Mesenchymal stem cell (in vitro differentiated cells and primary cell): Measurements from ENCODE around the gene INPP5A.

Experiments used
- DNase-seq: peaks from one replicate; pipeline ENCODE4 v3.0.0-alpha.2; 2013
- H2AFZ ChIP-seq: one replicate; pipeline ENCODE4 v1.6.1; 2013; ENCODE audit warnings: low read depth, mild to moderate bottlenecking, control low read depth, inconsistent platforms, low read length, moderate library complexity
- H2AK5ac ChIP-seq: 2 replicates; pipeline ENCODE4 v1.6.1; 2013; ENCODE audit warnings: low read length, moderate library complexity, mild to moderate bottlenecking, inconsistent platforms; ENCODE audit not compliant: severe bottlenecking
- H2BK120ac ChIP-seq: one replicate; pipeline ENCODE4 v1.6.1; 2013; ENCODE audit warnings: low read depth, mild to moderate bottlenecking, inconsistent platforms, low read length, moderate library complexity
- H2BK12ac ChIP-seq, 2 experiments: one replicate each; pipeline ENCODE4 v1.6.1; 2013; ENCODE audit warnings: inconsistent platforms in 2 of 2, low read length in 2 of 2, mild to moderate bottlenecking in 2 of 2, moderate library complexity in 2 of 2, control low read depth in 1 of 2
- H2BK15ac ChIP-seq: one replicate; pipeline ENCODE4 v1.6.1; 2013; ENCODE audit warnings: mild to moderate bottlenecking, low read depth, inconsistent platforms; ENCODE audit not compliant: poor library complexity, severe bottlenecking
- H2BK5ac ChIP-seq: 2 replicates; pipeline ENCODE4 v1.6.1; 2013; ENCODE audit warnings: low read depth, mild to moderate bottlenecking, low read length, control low read depth, inconsistent platforms; ENCODE audit not compliant: poor library complexity, severe bottlenecking
- H3K14ac ChIP-seq, 2 experiments: one replicate each; pipeline ENCODE4 v1.6.1; 2013; ENCODE audit warnings: inconsistent platforms in 2 of 2, low read length in 2 of 2, control low read depth in 1 of 2, mild to moderate bottlenecking in 1 of 2, moderate library complexity in 1 of 2
- H3K18ac ChIP-seq, 2 experiments: one replicate each; pipeline ENCODE4 v1.6.1; 2013; ENCODE audit warnings: inconsistent platforms in 2 of 2, low read length in 2 of 2, control low read depth in 1 of 2, low read depth in 1 of 2, mild to moderate bottlenecking in 1 of 2
- H3K23ac ChIP-seq, 2 experiments: one replicate each; pipeline ENCODE4 v1.6.1; 2013; ENCODE audit warnings: inconsistent platforms in 2 of 2, low read length in 2 of 2, mild to moderate bottlenecking in 2 of 2, moderate library complexity in 2 of 2, control low read depth in 1 of 2
- H3K27ac ChIP-seq: 2 replicates; pipeline ENCODE4 v1.5.1; 2013; ENCODE audit warnings: mild to moderate bottlenecking, moderate library complexity, low read length, control low read depth, inconsistent platforms; ENCODE audit not compliant: poor library complexity, severe bottlenecking
- H3K27me3 ChIP-seq, 2 experiments: 2 replicates each; pipeline versions ENCODE4 v1.6.1 to v1.7.0; 2013; ENCODE audit warnings: low read length in 2 of 2, mild to moderate bottlenecking in 2 of 2, moderate library complexity in 2 of 2, control low read depth in 1 of 2, inconsistent platforms in 1 of 2; ENCODE audit not compliant: control insufficient read depth in 1 of 2, insufficient read depth in 1 of 2
- H3K36me3 ChIP-seq, 2 experiments: 2 replicates each; pipeline versions ENCODE4 v1.6.1 to v1.7.0; 2013; ENCODE audit warnings: low read length in 2 of 2, control low read depth in 1 of 2, inconsistent platforms in 1 of 2, low read depth in 1 of 2, mild to moderate bottlenecking in 1 of 2; ENCODE audit not compliant: insufficient read depth in 2 of 2, control insufficient read depth in 1 of 2
- H3K4ac ChIP-seq, 2 experiments: one replicate each; pipeline ENCODE4 v1.6.1; 2013; ENCODE audit warnings: inconsistent platforms in 2 of 2, low read length in 2 of 2, mild to moderate bottlenecking in 2 of 2, moderate library complexity in 2 of 2, control low read depth in 1 of 2, low read depth in 1 of 2
- H3K4me1 ChIP-seq: 2 replicates; pipeline ENCODE4 v1.6.1; 2013; ENCODE audit warnings: low read depth, low read length, control low read depth; ENCODE audit not compliant: control insufficient read depth, insufficient read depth
- H3K4me2 ChIP-seq: 2 replicates; pipeline ENCODE4 v1.6.1; 2013; ENCODE audit warnings: low read length, mild to moderate bottlenecking, inconsistent platforms; ENCODE audit not compliant: poor library complexity, severe bottlenecking
- H3K4me3 ChIP-seq, 2 experiments: 2 replicates each; pipeline versions ENCODE4 v1.5.1 to v1.7.0; 2013; ENCODE audit warnings: low read length in 2 of 2, mild to moderate bottlenecking in 2 of 2, control low read depth in 1 of 2, low read depth in 1 of 2; ENCODE audit not compliant: insufficient read depth in 1 of 2
- H3K79me1 ChIP-seq: replicated peaks from 2 replicates; pipeline ENCODE4 v1.6.1; 2013; ENCODE audit warnings: mild to moderate bottlenecking, control low read depth, low read length, inconsistent platforms; ENCODE audit not compliant: poor library complexity, severe bottlenecking
- H3K9ac ChIP-seq: 2 replicates; pipeline ENCODE4 v1.7.0; 2013; ENCODE audit warnings: mild to moderate bottlenecking, low read length, moderate library complexity
- H3K9me3 ChIP-seq: 2 replicates; pipeline ENCODE4 v1.7.0; 2013; ENCODE audit warnings: mild to moderate bottlenecking, low read length; ENCODE audit not compliant: control insufficient read depth
- H4K8ac ChIP-seq: one replicate; pipeline ENCODE4 v1.6.1; 2013; ENCODE audit warnings: inconsistent platforms, mild to moderate bottlenecking, low read length, moderate library complexity
- H4K91ac ChIP-seq: one replicate; pipeline ENCODE4 v1.6.1; 2013; ENCODE audit warnings: mild to moderate bottlenecking, low read length, inconsistent platforms
- WGBS: methylation state at CpG from one replicate; pipeline ENCODE4 v1.1.7; 2013; ENCODE audit warnings: mixed read lengths; 5-methylcytosine and 5-hydroxymethylcytosine counted together

Gene INPP5A

DNA sequence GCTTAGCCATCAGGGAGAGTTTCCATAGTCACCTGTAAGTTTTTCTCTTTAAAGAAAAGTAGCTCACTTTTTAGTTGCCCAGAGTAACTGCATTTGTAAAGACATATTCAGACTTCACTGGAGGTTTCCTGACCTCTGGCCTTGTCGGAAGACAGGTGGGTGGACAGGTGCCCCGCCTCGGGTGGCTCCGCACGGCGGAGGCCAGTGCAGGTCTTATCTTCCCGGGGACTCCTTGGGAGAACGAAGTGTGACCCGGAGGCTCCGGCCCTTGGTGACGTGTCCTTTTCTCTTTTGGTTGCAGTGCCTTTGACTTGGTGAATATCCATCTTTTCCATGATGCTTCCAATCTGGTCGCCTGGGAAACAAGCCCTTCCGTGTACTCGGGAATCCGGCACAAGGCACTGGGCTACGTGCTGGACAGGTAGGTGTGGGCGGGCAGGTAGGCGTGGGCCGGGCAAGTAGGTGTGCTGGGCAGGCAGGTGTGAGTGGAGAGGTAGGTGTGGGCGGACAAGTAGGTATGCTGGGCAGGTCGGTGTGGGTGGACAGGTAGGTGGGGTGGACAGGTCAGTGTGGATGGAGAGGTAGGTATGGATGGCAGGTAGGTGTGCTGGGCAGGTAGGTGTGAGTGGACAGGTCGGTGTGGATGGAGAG lies 172.6 kb downstream of the INPP5A start:
- no peak overlapping the region for H2BK12ac ChIP-seq
- H3K4me1 ChIP-seq = peaks cover 23% of the 10 kb centered on the region
- peaks cover 21 to 80% of the 10 kb centered on the region in 2 experiments for H3K36me3 ChIP-seq
- H3K18ac ChIP-seq = no peak overlapping the region
- H2BK15ac ChIP-seq = no peak overlapping the region
- no peak overlapping the region for H3K27ac ChIP-seq
- no peak overlapping the region for H3K4ac ChIP-seq
- H4K8ac ChIP-seq = no peak overlapping the region
- no peak overlapping the region for H3K4me2 ChIP-seq
- H3K9me3 ChIP-seq = peaks cover 18% of the 10 kb centered on the region
- H3K23ac ChIP-seq = no peak overlapping the region
- no peak overlapping the region for H2AFZ ChIP-seq
- no peak overlapping the region for H2BK5ac ChIP-seq
- no peak for DNase-seq
- peaks cover 8% of the 10 kb centered on the region for H3K79me1 ChIP-seq
- no peak overlapping the region for H2AK5ac ChIP-seq
- H3K14ac ChIP-seq = no peak overlapping the region
- H2BK120ac ChIP-seq = no peak overlapping the region
- H4K91ac ChIP-seq = no peak overlapping the region
- H3K9ac ChIP-seq = no peak overlapping the region
- 97% methylated on average over 22 of the region's 22 CpGs for WGBS
- no peak overlapping the region for H3K4me3 ChIP-seq
- H3K27me3 ChIP-seq = no peaks in the 10 kb centered on the region

GRCh38 chr10:132710746-132711612 lies 173.4 kb downstream of the INPP5A start:
- Histone ChIP-seq H3K9ac (no peak overlapping the region), H3K4me1 (peaks cover 21% of the 10 kb centered on the region), H2BK15ac (no peak overlapping the region), H3K4me3 (no peak overlapping the region), H3K18ac (no peak overlapping the region), H2BK120ac (no peak overlapping the region), H2AFZ (no peak overlapping the region), H3K14ac (no peak overlapping the region), H3K4ac (no peak overlapping the region), H3K9me3 (peaks cover 11% of the 10 kb centered on the region), H3K23ac (no peak overlapping the region), H3K27ac (no peak overlapping the region), H2BK5ac (no peak overlapping the region), H2BK12ac (no peak overlapping the region), H3K27me3 (no peaks in the 10 kb centered on the region), H3K79me1 (peaks cover 3% of the 10 kb centered on the region), H3K4me2 (no peak overlapping the region), H2AK5ac (no peak overlapping the region), H3K36me3 (peaks cover 19 to 80% of the 10 kb centered on the region in 2 experiments), H4K8ac (no peak overlapping the region), H4K91ac (no peak overlapping the region)
- WGBS = 97% methylated on average over 18 of the region's 18 CpGs
- no peak for DNase-seq

GRCh38 chr10:132711613-132712121 lies 174.1 kb downstream of the INPP5A start:
- Histone ChIP-seq H3K23ac (no peak overlapping the region), H2BK15ac (no peak overlapping the region), H3K18ac (no peak overlapping the region), H3K36me3 (peaks cover 20 to 83% of the 10 kb centered on the region in 2 experiments), H2BK12ac (no peak overlapping the region), H3K79me1 (peaks cover 3% of the 10 kb centered on the region), H2AK5ac (no peak overlapping the region), H3K9me3 (peaks cover 4% of the 10 kb centered on the region), H3K14ac (no peak overlapping the region), H3K4me3 (no peak overlapping the region), H3K4me2 (no peak overlapping the region), H2BK120ac (no peak overlapping the region), H3K9ac (no peak overlapping the region), H2AFZ (no peak overlapping the region), H4K8ac (no peak overlapping the region), H3K4me1 (peaks cover 21% of the 10 kb centered on the region), H3K4ac (no peak overlapping the region), H3K27me3 (no peaks in the 10 kb centered on the region), H2BK5ac (no peak overlapping the region), H3K27ac (no peak overlapping the region), H4K91ac (no peak overlapping the region)
- DNase-seq = no peak
- 93% methylated on average over 9 of the region's 13 CpGs for WGBS

DNA sequence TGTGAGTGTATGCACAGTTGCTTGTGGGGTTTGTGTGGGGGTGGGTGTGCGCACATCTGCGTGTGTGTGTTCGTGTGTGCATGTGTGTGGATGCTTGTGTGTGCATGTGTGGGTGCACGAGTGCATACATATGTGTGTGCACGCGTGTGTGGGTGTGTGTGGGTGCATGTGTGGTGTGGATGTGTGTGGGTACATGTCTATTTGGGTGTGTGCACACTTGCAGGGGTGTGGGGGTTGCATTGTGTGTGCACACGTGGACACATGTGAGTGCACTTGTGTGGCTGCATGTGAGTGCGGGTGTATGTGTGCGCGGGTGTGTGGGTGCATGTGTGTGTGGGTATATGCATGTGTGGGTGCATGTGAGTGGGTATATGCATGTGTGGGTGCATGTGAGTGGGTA lies 174.7 kb downstream of the INPP5A start:
- H4K8ac ChIP-seq = no peak overlapping the region
- no peak overlapping the region for H3K14ac ChIP-seq
- H2AFZ ChIP-seq = no peak overlapping the region
- 98% methylated on average over 10 of the region's 10 CpGs for WGBS
- no peak overlapping the region for H2BK15ac ChIP-seq
- no peak overlapping the region for H3K4ac ChIP-seq
- peaks cover 3% of the 10 kb centered on the region for H3K79me1 ChIP-seq
- peaks cover 20 to 79% of the 10 kb centered on the region in 2 experiments for H3K36me3 ChIP-seq
- H2AK5ac ChIP-seq = no peak overlapping the region
- no peak overlapping the region for H3K18ac ChIP-seq
- DNase-seq = no peak
- no peak overlapping the region for H3K4me2 ChIP-seq
- no peak overlapping the region for H3K9ac ChIP-seq
- H3K27me3 ChIP-seq = no peaks in the 10 kb centered on the region
- H3K27ac ChIP-seq = no peak overlapping the region
- H2BK12ac ChIP-seq = no peak overlapping the region
- no peak overlapping the region for H2BK120ac ChIP-seq
- no peak overlapping the region for H2BK5ac ChIP-seq
- peaks cover 21% of the 10 kb centered on the region for H3K4me1 ChIP-seq
- H4K91ac ChIP-seq = no peak overlapping the region
- no peak overlapping the region for H3K4me3 ChIP-seq
- H3K23ac ChIP-seq = no peak overlapping the region
- no peaks in the 10 kb centered on the region for H3K9me3 ChIP-seq
